HG02642 (cell line): ENCODE measurements around the gene MYOG.

Source experiments
- ATAC-seq: cut with Tn5 transposase; IDR thresholded peaks from one replicate; pipeline ENCODE4 v1.9.1; 2021; ENCODE audit warnings: mild to moderate bottlenecking; ENCODE audit not compliant: unreplicated experiment, poor library complexity

MYOG gene

GRCh38 chr1:203073469-203073868 lies 12.3 kb downstream of the MYOG start:
- no peak for ATAC-seq

- ATAC-seq = no peak
Observed at GRCh38 chr1:203072911-203073310, 12.9 kb downstream of the MYOG start.

GRCh38 chr1:203072002-203072602 lies 13.7 kb downstream of the MYOG start:
- ATAC-seq = no peak

- no peak for ATAC-seq
Observed at GRCh38 chr1:203069030-203069747, 16.6 kb downstream of the MYOG start.

- no peak for ATAC-seq
Observed at GRCh38 chr1:203066965-203067364, 18.8 kb downstream of the MYOG start.

- ATAC-seq = no peak
Observed at GRCh38 chr1:203065986-203066385, 19.8 kb downstream of the MYOG start.

GRCh38 chr1:203065191-203065590 lies 20.6 kb downstream of the MYOG start:
- no peak for ATAC-seq

GRCh38 chr1:203063287-203063686 lies 22.5 kb downstream of the MYOG start:
- ATAC-seq = no peak

GRCh38 chr1:203060115-203060514 lies 25.7 kb downstream of the MYOG start:
- ATAC-seq = no peak

GRCh38 chr1:203059485-203059884 lies 26.3 kb downstream of the MYOG start:
- ATAC-seq = no peak

GRCh38 chr1:203058676-203058935 lies 27.2 kb downstream of the MYOG start:
- ATAC-seq = no peak

- no peak for ATAC-seq
Observed at GRCh38 chr1:203057911-203058675, 27.7 kb downstream of the MYOG start.

- no peak for ATAC-seq
Observed at GRCh38 chr1:203056516-203056915, 29.3 kb downstream of the MYOG start.

- no peak for ATAC-seq
Observed at GRCh38 chr1:203056012-203056411, 29.8 kb downstream of the MYOG start.

GRCh38 chr1:203055161-203055799 lies 30.5 kb downstream of the MYOG start:
- no peak for ATAC-seq

- no peak for ATAC-seq
Observed at GRCh38 chr1:203054642-203055041, 31.2 kb downstream of the MYOG start.

- ATAC-seq = no peak
Observed at GRCh38 chr1:203054184-203054583, 31.6 kb downstream of the MYOG start.

GRCh38 chr1:203052601-203053000 lies 33.2 kb downstream of the MYOG start:
- ATAC-seq = no peak

GRCh38 chr1:203051841-203052324 lies 33.9 kb downstream of the MYOG start:
- ATAC-seq = no peak

- no peak for ATAC-seq
Observed at GRCh38 chr1:203050826-203051225, 35.0 kb downstream of the MYOG start.

GRCh38 chr1:203049576-203050180 lies 36.1 kb downstream of the MYOG start:
- ATAC-seq = no peak
